HK-2 (cell line): ENCODE measurements around the gene RFX4.

Experiments used
- DNase-seq: peaks from one replicate; pipeline ENCODE4 v3.0.0-alpha.2; 2018; ENCODE audit not compliant: unreplicated experiment

The RFX4 gene

GRCh38 chr12:106582641-106583230, at the start of gene RFX4:
Gene RFX4, plus strand, starts transcription at chr12:106583004. Its CDS starts 317 bp downstream, at chr12:106583321.
- DNase-seq, result no peak

- no peak for DNase-seq
Observed at GRCh38 chr12:106541201-106541600, 41.6 kb upstream of the RFX4 start.

GRCh38 chr12:106551410-106551809, 31.4 kb upstream of the RFX4 start:
- no peak for DNase-seq

GRCh38 chr12:106552228-106552627, 30.6 kb upstream of the RFX4 start:
- no peak for DNase-seq

GRCh38 chr12:106564678-106565329, 18.0 kb upstream of the RFX4 start:
- no peak for DNase-seq

GRCh38 chr12:106566771-106567170, 16.0 kb upstream of the RFX4 start:
- DNase-seq, result no peak

- no peak for DNase-seq
Observed at GRCh38 chr12:106573239-106573638, 9.6 kb upstream of the RFX4 start.

GRCh38 chr12:106576848-106577247, 6.0 kb upstream of the RFX4 start:
- no peak for DNase-seq

- DNase-seq, result no peak
Observed at GRCh38 chr12:106580671-106581508, 1.9 kb upstream of the RFX4 start.

- DNase-seq, result no peak
Observed at GRCh38 chr12:106581543-106582248, 1.1 kb upstream of the RFX4 start.

GRCh38 chr12:106582249-106582591, 584 bp upstream of the RFX4 start:
- DNase-seq, result no peak

GRCh38 chr12:106583242-106584103, 669 bp downstream of the RFX4 start:
- DNase-seq, result no peak

GRCh38 chr12:106584104-106585064, 1.6 kb downstream of the RFX4 start:
- no peak for DNase-seq

- DNase-seq, result no peak
Observed at GRCh38 chr12:106585105-106585520, 2.3 kb downstream of the RFX4 start.

GRCh38 chr12:106585521-106586277, 2.9 kb downstream of the RFX4 start:
- no peak for DNase-seq

- no peak for DNase-seq
Observed at GRCh38 chr12:106586278-106586802, 3.5 kb downstream of the RFX4 start.

GRCh38 chr12:106586803-106587684, 4.2 kb downstream of the RFX4 start:
- no peak for DNase-seq

GRCh38 chr12:106588771-106589170, 6.0 kb downstream of the RFX4 start:
- no peak for DNase-seq
